GM23338 (cell line): ENCODE results near the gene PRPF38A. TPM values are rescaled to one million over a fixed set of nuclear protein-coding genes. Genes with fewer than 3 reads are reported as not detected.

Experiments used
- EZH2 ChIP-seq: fragments of 200-600 bp; sonication (generic); IDR thresholded peaks from one replicate; pipeline ENCODE4 v1.8.0; 2017; ENCODE audit warnings: antibody characterized with exemption, mild to moderate bottlenecking, low read depth; ENCODE audit not compliant: unreplicated experiment
- EZH2phosphoT487 ChIP-seq: fragments of 200-600 bp; sonication (generic); IDR thresholded peaks from one replicate; pipeline ENCODE4 v1.8.1; 2018; ENCODE audit warnings: antibody characterized with exemption; ENCODE audit not compliant: unreplicated experiment
- JUNB ChIP-seq: IDR thresholded peaks from one replicate; pipeline ENCODE4 v1.6.1; 2016; ENCODE audit warnings: antibody characterized with exemption; ENCODE audit not compliant: unreplicated experiment
- NANOG ChIP-seq: IDR thresholded peaks from 2 replicates; pipeline ENCODE4 v1.6.1; 2016; ENCODE audit warnings: antibody characterized with exemption, borderline replicate concordance
- POLR2AphosphoS5 ChIP-seq: IDR thresholded peaks from 2 replicates; pipeline ENCODE4 v1.6.1; 2016; ENCODE audit warnings: antibody characterized with exemption, low read depth
- STAT1 ChIP-seq: IDR thresholded peaks from one replicate; pipeline ENCODE4 v1.6.1; 2016; ENCODE audit warnings: antibody characterized with exemption; ENCODE audit not compliant: unreplicated experiment
- polyA plus RNA-seq: library from polyadenylated mRNA; unstranded; fragments of >200 nt; fragmentation: Nextera tagmentation; extraction: Ambion mirVana; gene quantifications from 2 replicates; pipeline ENCODE4 v1.2.1, GENCODE V29; 2016
- total RNA-seq: library from RNA; depleted of rRNA; stranded (reverse); fragments of >200 nt; shearing (Covaris generic); gene quantifications from 2 replicates; pipeline ENCODE4 v1.2.3, GENCODE V29; 2014
- TF ChIP-seq, protein P1 (sequence below): fragments of 250-450 bp; sonication (Bioruptor Pico); IDR thresholded peaks from 2 replicates; pipeline ENCODE4 v1.5.0; 2020; ENCODE audit warnings: mild to moderate bottlenecking, moderate library complexity
- TF ChIP-seq, protein P2 (sequence below): IDR thresholded peaks from 2 replicates; pipeline ENCODE4 v1.6.1; 2016; ENCODE audit warnings: antibody characterized with exemption
- TF ChIP-seq, protein P3 (sequence below): IDR thresholded peaks from one replicate; pipeline ENCODE4 v1.6.1; 2018; ENCODE audit warnings: antibody characterized with exemption; ENCODE audit not compliant: unreplicated experiment

The PRPF38A gene
- total and polyA plus RNA-seq, 2 experiments from 2014 or later = 24.8 to 40.3 TPM

DNA sequence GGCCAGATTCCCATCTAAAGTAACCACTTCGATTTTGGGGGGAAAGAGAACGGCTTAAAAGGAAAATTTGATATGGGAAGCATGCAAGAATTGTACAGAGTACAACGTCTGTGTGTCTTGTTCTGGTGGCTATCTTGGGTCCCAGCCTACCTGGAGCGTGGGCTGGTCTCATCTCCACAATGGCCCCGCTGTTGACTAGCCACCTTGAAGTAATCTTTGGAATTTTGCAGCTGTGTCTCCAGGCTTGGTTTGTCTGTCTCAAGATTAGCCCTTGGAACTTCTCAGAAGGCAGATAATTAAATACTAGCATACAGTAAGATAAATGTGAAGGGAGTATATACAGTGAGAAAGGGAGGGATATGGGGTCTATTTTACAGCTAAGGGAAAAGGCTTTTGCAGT, 37.1 kb upstream of the PRPF38A start (continued):
- TF ChIP-seq, protein P1, sequence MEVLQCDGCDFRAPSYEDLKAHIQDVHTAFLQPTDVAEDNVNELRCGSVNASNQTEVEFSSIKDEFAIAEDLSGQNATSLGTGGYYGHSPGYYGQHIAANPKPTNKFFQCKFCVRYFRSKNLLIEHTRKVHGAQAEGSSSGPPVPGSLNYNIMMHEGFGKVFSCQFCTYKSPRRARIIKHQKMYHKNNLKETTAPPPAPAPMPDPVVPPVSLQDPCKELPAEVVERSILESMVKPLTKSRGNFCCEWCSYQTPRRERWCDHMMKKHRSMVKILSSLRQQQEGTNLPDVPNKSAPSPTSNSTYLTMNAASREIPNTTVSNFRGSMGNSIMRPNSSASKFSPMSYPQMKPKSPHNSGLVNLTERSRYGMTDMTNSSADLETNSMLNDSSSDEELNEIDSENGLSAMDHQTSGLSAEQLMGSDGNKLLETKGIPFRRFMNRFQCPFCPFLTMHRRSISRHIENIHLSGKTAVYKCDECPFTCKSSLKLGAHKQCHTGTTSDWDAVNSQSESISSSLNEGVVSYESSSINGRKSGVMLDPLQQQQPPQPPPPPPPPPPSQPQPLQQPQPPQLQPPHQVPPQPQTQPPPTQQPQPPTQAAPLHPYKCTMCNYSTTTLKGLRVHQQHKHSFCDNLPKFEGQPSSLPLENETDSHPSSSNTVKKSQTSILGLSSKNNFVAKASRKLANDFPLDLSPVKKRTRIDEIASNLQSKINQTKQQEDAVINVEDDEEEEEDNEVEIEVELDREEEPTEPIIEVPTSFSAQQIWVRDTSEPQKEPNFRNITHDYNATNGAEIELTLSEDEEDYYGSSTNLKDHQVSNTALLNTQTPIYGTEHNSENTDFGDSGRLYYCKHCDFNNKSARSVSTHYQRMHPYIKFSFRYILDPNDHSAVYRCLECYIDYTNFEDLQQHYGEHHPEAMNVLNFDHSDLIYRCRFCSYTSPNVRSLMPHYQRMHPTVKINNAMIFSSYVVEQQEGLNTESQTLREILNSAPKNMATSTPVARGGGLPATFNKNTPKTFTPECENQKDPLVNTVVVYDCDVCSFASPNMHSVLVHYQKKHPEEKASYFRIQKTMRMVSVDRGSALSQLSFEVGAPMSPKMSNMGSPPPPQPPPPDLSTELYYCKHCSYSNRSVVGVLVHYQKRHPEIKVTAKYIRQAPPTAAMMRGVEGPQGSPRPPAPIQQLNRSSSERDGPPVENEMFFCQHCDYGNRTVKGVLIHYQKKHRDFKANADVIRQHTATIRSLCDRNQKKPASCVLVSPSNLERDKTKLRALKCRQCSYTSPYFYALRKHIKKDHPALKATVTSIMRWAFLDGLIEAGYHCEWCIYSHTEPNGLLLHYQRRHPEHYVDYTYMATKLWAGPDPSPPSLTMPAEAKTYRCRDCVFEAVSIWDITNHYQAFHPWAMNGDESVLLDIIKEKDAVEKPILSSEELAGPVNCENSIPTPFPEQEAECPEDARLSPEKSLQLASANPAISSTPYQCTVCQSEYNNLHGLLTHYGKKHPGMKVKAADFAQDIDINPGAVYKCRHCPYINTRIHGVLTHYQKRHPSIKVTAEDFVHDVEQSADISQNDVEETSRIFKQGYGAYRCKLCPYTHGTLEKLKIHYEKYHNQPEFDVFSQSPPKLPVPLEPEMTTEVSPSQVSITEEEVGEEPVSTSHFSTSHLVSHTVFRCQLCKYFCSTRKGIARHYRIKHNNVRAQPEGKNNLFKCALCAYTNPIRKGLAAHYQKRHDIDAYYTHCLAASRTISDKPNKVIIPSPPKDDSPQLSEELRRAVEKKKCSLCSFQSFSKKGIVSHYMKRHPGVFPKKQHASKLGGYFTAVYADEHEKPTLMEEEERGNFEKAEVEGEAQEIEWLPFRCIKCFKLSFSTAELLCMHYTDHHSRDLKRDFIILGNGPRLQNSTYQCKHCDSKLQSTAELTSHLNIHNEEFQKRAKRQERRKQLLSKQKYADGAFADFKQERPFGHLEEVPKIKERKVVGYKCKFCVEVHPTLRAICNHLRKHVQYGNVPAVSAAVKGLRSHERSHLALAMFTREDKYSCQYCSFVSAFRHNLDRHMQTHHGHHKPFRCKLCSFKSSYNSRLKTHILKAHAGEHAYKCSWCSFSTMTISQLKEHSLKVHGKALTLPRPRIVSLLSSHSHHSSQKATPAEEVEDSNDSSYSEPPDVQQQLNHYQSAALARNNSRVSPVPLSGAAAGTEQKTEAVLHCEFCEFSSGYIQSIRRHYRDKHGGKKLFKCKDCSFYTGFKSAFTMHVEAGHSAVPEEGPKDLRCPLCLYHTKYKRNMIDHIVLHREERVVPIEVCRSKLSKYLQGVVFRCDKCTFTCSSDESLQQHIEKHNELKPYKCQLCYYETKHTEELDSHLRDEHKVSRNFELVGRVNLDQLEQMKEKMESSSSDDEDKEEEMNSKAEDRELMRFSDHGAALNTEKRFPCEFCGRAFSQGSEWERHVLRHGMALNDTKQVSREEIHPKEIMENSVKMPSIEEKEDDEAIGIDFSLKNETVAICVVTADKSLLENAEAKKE = no peak
- TF ChIP-seq NANOG (no peak), EZH2phosphoT487 (no peak), POLR2AphosphoS5 (no peak), EZH2 (no peak), STAT1 (no peak), JUNB (no peak)
- TF ChIP-seq, protein P2, sequence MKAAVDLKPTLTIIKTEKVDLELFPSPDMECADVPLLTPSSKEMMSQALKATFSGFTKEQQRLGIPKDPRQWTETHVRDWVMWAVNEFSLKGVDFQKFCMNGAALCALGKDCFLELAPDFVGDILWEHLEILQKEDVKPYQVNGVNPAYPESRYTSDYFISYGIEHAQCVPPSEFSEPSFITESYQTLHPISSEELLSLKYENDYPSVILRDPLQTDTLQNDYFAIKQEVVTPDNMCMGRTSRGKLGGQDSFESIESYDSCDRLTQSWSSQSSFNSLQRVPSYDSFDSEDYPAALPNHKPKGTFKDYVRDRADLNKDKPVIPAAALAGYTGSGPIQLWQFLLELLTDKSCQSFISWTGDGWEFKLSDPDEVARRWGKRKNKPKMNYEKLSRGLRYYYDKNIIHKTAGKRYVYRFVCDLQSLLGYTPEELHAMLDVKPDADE = no peak
- TF ChIP-seq, protein P3, sequence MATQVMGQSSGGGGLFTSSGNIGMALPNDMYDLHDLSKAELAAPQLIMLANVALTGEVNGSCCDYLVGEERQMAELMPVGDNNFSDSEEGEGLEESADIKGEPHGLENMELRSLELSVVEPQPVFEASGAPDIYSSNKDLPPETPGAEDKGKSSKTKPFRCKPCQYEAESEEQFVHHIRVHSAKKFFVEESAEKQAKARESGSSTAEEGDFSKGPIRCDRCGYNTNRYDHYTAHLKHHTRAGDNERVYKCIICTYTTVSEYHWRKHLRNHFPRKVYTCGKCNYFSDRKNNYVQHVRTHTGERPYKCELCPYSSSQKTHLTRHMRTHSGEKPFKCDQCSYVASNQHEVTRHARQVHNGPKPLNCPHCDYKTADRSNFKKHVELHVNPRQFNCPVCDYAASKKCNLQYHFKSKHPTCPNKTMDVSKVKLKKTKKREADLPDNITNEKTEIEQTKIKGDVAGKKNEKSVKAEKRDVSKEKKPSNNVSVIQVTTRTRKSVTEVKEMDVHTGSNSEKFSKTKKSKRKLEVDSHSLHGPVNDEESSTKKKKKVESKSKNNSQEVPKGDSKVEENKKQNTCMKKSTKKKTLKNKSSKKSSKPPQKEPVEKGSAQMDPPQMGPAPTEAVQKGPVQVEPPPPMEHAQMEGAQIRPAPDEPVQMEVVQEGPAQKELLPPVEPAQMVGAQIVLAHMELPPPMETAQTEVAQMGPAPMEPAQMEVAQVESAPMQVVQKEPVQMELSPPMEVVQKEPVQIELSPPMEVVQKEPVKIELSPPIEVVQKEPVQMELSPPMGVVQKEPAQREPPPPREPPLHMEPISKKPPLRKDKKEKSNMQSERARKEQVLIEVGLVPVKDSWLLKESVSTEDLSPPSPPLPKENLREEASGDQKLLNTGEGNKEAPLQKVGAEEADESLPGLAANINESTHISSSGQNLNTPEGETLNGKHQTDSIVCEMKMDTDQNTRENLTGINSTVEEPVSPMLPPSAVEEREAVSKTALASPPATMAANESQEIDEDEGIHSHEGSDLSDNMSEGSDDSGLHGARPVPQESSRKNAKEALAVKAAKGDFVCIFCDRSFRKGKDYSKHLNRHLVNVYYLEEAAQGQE = no peak
